ENCODE measurements around the gene MAMLD1.

MAMLD1 gene

DNA sequence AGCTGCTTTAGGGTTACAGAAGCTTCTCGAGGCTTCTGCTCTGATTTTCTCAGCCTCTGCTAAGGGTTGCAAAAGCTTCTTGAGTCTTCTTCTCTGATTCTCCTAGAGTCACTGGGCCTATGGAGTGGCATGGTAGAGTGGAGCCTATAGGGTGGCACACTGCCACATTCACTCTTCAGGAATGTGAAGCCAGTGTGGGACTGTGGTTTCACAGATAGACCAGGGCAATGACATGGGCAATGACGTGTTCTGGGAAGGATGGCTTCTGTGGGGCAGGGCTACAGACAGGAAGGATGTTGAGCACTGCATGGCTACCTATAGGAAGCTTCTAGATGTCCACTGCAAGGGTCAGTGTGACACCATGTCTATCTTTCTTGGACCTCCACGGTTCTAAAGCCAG lies 11.0 kb upstream of the MAMLD1 start:
- Histone ChIP-seq H3K4me1 (ENCODE audit: control insufficient read depth, insufficient read depth, low read length) (peaks cover 25% of the 10 kb centered on the region), H3K9me3 (ENCODE audit: control insufficient read depth, insufficient read depth, low read depth, low read length) (peaks cover 2% of the 10 kb centered on the region; the same call in 1 of the 2 replicates), H3K4me3 (ENCODE audit: low read depth, low read length) (no peak overlapping the region), H3K27me3 (ENCODE audit: control insufficient read depth, insufficient read depth, low read length) (peaks cover 57% of the 10 kb centered on the region), H3K27ac (ENCODE audit: low read depth, low read length) (no peak overlapping the region), H3K9ac (ENCODE audit: low read length) (no peak overlapping the region), H3K36me3 (ENCODE audit: control insufficient read depth, insufficient read depth, low read length) (no peaks in the 10 kb centered on the region)

DNA sequence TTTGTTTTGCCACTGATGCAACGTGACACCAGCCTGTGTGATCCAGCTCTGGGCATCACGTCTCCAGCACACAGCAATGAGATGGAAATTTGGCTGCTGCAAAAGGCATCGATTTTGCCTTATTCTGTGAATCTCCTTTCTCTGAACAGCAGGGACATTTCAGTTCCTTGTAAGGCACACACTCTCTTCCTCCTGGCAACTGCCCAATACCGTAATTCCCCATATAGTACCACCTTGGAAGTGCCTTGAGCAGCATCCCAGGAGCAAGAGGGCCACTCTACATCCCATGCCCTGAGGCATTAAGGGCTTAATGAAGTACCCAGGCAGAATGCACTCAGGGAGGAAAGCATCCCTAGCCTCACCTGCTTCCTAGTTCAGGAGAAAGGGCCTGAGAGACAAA lies 10.5 kb upstream of the MAMLD1 start:
- Histone ChIP-seq H3K4me1 (ENCODE audit: control insufficient read depth, insufficient read depth, low read length) (peaks cover 22% of the 10 kb centered on the region), H3K27me3 (ENCODE audit: control insufficient read depth, insufficient read depth, low read length) (peaks cover 58% of the 10 kb centered on the region)

DNA sequence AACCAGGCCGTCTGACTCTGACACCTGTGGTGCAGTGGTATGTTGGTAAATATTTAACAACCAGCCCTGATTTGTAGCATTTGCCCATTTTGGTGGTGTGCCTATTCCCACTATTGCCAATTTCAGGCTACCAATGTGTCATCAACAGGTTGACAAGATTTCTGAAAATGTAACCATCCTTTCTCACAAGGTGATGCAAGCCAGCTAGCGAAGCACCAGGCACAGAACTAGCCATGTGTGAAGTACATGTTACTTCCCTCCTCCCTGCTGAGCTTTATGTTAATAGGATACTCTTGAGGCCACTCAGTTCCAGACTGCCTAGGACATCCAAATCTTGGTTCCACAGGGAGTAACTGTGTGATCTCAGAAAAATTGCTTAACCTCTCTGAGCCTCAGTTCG lies 7.2 kb upstream of the MAMLD1 start:
- H3K27me3 ChIP-seq (ENCODE audit: control insufficient read depth, insufficient read depth, low read length): peaks cover 64% of the 10 kb centered on the region
- peaks cover 7% of the 10 kb centered on the region; the same call in 1 of the 2 replicates for H3K4me1 ChIP-seq (ENCODE audit: control insufficient read depth, insufficient read depth, low read length)
- no peak overlapping the region for H3K27ac ChIP-seq (ENCODE audit: low read depth, low read length)
- no peak overlapping the region for H3K9ac ChIP-seq (ENCODE audit: low read length)
- H3K4me3 ChIP-seq (ENCODE audit: low read depth, low read length): no peak overlapping the region
- H3K9me3 ChIP-seq (ENCODE audit: control insufficient read depth, insufficient read depth, low read depth, low read length): no peaks in the 10 kb centered on the region
- H3K36me3 ChIP-seq (ENCODE audit: control insufficient read depth, insufficient read depth, low read length): no peaks in the 10 kb centered on the region

More for the DNA sequence above, 10.5 kb upstream of the MAMLD1 start:
- H3K4me3 ChIP-seq (ENCODE audit: low read depth, low read length): no peak overlapping the region
- H3K9ac ChIP-seq (ENCODE audit: low read length): no peak overlapping the region
- no peaks in the 10 kb centered on the region for H3K36me3 ChIP-seq (ENCODE audit: control insufficient read depth, insufficient read depth, low read length)
- H3K27ac ChIP-seq (ENCODE audit: low read depth, low read length): no peak overlapping the region
- peaks cover 2% of the 10 kb centered on the region; the same call in 1 of the 2 replicates for H3K9me3 ChIP-seq (ENCODE audit: control insufficient read depth, insufficient read depth, low read depth, low read length)

DNA sequence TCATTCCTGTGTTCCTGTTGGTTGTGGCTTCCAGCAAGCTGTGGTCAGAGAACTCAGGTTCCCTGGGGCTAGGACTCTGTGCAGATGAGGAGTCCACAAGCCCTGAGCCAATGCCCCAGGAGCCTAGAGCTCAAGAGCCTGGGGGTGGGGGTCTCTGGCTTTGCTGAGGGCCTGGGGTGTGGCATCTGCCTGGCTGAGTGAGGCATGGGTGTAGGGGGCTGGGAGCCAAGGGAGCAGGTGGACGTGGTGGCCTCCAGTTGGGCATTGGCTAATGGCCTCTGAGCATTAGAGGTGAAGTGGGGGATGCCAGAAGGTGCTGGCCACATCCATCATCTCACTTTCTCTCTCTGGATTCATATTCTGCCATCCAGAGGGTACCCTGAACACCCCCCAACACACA lies 5.3 kb upstream of the MAMLD1 start:
- Histone ChIP-seq H3K9me3 (ENCODE audit: control insufficient read depth, insufficient read depth, low read depth, low read length) (no peaks in the 10 kb centered on the region), H3K27ac (ENCODE audit: low read depth, low read length) (no peak overlapping the region), H3K27me3 (ENCODE audit: control insufficient read depth, insufficient read depth, low read length) (peaks cover 78% of the 10 kb centered on the region), H3K36me3 (ENCODE audit: control insufficient read depth, insufficient read depth, low read length) (no peaks in the 10 kb centered on the region), H3K4me3 (ENCODE audit: low read depth, low read length) (no peak overlapping the region), H3K9ac (ENCODE audit: low read length) (no peak overlapping the region), H3K4me1 (ENCODE audit: control insufficient read depth, insufficient read depth, low read length) (peaks cover 4% of the 10 kb centered on the region; the same call in 1 of the 2 replicates)

DNA sequence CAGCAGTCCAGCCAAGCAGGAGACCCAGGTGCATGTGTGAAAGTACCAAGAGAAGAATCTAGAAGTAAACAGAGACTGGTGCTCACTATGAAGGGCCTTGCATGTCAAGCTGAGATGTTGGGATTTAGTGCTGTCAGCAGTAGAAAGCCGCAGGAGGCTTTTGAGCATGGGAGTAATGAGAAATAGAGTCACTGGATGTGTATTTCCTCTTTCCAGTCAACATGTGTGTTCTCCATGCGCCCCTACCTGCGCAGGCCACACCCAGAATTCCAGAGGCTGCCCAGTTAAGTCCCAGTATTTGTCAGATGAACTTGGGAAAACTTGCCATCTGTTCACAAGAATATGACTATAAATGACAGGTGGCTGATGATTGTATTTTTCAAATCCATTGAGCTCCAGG lies 4.5 kb upstream of the MAMLD1 start:
- H3K9me3 ChIP-seq (ENCODE audit: control insufficient read depth, insufficient read depth, low read depth, low read length): no peaks in the 10 kb centered on the region
- peaks cover 4% of the 10 kb centered on the region; the same call in 1 of the 2 replicates for H3K4me1 ChIP-seq (ENCODE audit: control insufficient read depth, insufficient read depth, low read length)
- H3K27ac ChIP-seq (ENCODE audit: low read depth, low read length): no peak overlapping the region
- H3K9ac ChIP-seq (ENCODE audit: low read length): no peak overlapping the region
- H3K27me3 ChIP-seq (ENCODE audit: control insufficient read depth, insufficient read depth, low read length): peaks cover 83% of the 10 kb centered on the region
- H3K4me3 ChIP-seq (ENCODE audit: low read depth, low read length): no peak overlapping the region
- no peaks in the 10 kb centered on the region for H3K36me3 ChIP-seq (ENCODE audit: control insufficient read depth, insufficient read depth, low read length)

DNA sequence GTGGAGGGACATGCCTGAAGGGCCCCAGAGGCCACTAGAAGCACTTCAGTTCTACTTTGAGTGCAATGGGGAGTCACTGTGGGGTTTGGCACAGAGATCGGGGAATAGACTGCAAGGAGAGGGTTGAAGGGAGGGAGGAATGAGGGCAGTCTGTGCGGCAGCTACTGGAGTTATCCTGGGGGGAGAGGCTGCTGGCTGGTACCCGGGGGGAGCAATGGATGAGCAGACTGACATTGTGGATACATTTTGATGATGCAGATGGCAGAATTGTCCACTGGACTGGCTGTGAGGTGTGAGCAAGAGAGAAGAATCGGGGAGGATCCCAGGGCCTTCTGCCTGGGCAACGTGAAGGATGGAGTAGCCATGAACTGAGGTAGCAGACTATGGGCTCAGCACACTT lies 2.8 kb upstream of the MAMLD1 start:
- Histone ChIP-seq H3K9ac (ENCODE audit: low read length) (no peak overlapping the region), H3K27ac (ENCODE audit: low read depth, low read length) (no peak overlapping the region), H3K4me3 (ENCODE audit: low read depth, low read length) (no peak overlapping the region), H3K9me3 (ENCODE audit: control insufficient read depth, insufficient read depth, low read depth, low read length) (no peaks in the 10 kb centered on the region), H3K36me3 (ENCODE audit: control insufficient read depth, insufficient read depth, low read length) (no peaks in the 10 kb centered on the region), H3K4me1 (ENCODE audit: control insufficient read depth, insufficient read depth, low read length) (peaks cover 7% of the 10 kb centered on the region; the same call in 1 of the 2 replicates), H3K27me3 (ENCODE audit: control insufficient read depth, insufficient read depth, low read length) (peaks cover 89% of the 10 kb centered on the region)

DNA sequence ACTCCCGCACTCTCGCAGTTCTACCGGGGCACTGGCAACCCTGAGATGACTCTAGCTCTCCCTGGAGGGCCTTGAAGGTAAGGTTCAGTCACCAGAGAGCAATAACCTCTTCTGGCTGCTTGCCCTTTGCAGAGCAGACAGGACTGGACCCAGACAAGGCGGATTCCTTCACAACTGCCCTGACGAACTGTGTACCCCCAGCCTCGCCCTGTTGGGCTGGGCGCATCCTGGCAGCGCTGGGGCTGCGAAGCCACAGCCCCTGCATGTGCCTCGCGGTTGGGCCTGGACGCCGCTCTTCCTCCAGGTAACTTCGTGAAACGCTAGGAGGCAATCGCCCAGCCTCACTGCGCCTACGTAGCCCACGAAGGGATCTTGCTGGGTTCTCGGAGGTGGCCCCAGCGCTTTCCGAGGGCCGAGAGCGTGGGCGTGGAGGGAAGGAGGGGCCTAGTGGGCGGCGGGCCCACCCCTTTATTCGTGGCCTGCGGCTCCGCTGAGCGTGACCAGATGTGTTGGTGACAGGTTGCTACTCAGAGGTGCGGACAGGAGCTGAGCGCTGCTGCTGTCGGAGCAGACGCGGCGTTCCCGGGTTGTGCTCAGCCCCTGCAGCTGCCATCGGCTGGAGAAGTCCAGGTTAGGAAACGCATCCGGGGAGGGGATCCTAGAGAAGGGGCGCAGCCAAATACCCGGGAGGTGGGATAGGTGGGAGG lies 1.9 kb upstream of the MAMLD1 start:
- H3K4me1 ChIP-seq (ENCODE audit: control insufficient read depth, insufficient read depth, low read length): peaks cover 8% of the 10 kb centered on the region
- H3K36me3 ChIP-seq (ENCODE audit: control insufficient read depth, insufficient read depth, low read length): no peaks in the 10 kb centered on the region
- peak overlapping the region; percentile 78 for H3K4me3 ChIP-seq (ENCODE audit: low read depth, low read length)
- H3K9ac ChIP-seq (ENCODE audit: low read length): no peak overlapping the region
- no peak overlapping the region for H3K27ac ChIP-seq (ENCODE audit: low read depth, low read length)
- H3K9me3 ChIP-seq (ENCODE audit: control insufficient read depth, insufficient read depth, low read depth, low read length): no peaks in the 10 kb centered on the region
- peaks cover 95% of the 10 kb centered on the region for H3K27me3 ChIP-seq (ENCODE audit: control insufficient read depth, insufficient read depth, low read length)

DNA sequence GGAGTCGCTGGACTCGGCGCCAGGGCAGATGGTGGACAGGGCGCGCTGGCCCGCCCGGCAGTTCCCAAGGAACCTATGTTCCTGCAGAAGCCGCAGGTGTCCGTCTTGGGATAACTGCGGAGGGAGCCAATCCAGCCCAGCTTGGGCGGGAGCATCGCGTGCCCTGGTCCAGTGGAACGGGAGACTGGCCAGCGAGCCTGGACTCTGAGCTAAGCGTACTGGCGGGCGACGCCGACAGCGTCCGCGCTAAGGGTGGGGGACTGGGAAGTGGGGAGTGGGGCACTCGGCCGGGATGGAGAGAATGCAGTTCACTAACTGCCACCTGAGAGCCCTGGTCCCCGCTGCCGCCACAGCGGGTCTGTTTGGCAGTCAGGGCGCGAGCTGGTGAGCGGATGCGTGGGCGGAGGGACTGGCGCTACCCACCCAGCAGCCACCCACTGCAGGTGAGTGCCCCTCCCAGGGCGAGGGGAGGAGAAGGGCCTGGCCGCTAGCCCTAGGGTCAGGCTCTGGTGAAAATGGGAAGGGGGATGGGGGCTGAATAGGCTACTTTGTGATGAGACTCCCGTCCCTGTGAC lies 1.3 kb upstream of the MAMLD1 start:
- Histone ChIP-seq H3K27ac (ENCODE audit: low read depth, low read length) (no peak overlapping the region), H3K4me3 (ENCODE audit: low read depth, low read length) (peak overlapping the region; percentile 78), H3K27me3 (ENCODE audit: control insufficient read depth, insufficient read depth, low read length) (peaks cover 97% of the 10 kb centered on the region), H3K9me3 (ENCODE audit: control insufficient read depth, insufficient read depth, low read depth, low read length) (no peaks in the 10 kb centered on the region), H3K36me3 (ENCODE audit: control insufficient read depth, insufficient read depth, low read length) (no peaks in the 10 kb centered on the region), H3K9ac (ENCODE audit: low read length) (peak overlapping the region; percentile 17), H3K4me1 (ENCODE audit: control insufficient read depth, insufficient read depth, low read length) (peaks cover 15% of the 10 kb centered on the region)

DNA sequence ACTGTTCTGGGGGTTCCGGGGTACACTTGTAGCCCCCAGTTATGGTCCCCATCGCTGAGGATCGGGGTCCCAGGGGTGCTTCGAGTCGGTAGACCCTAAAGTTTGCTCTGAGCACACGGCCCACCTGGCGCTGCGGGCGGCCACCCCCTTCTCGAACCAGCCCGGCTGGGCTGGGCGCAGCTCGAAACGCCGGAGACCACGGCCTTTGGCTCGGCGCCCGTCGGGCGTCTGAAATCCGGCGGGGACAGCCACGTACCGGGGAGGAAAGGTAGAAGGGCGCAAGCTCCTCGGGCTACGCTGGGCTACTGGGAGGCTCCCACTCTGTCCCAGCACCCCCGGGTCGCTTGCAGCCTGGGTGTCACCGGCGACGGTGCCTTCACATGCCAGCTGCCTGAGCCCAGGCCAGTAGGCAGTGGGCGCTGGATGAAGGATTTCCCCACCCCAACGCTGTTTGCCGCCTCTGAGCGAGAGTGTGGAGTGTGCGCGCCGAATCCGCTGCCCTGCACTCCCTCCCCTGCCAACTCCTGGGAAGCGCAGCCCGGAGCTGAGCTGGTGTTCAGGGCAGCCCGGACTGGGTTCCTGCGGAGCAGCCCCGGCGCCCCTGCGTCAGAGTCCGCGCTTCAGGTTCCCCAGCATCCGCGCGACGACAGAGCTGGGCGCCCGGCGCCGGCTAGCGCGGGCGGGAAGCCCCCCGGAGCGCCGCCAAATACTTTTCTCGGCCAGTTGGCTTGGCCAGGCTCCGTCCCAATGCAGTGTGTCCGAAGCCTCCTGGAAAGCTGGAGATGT lies 637 bp downstream of the MAMLD1 start:
- Histone ChIP-seq H3K27ac (ENCODE audit: low read depth, low read length) (no peak overlapping the region), H3K4me3 (ENCODE audit: low read depth, low read length) (peak overlapping the region; percentile 78), H3K27me3 (ENCODE audit: control insufficient read depth, insufficient read depth, low read length) (peaks cover 86% of the 10 kb centered on the region), H3K9ac (ENCODE audit: low read length) (peak overlapping the region; percentile 67), H3K4me1 (ENCODE audit: control insufficient read depth, insufficient read depth, low read length) (peaks cover 18% of the 10 kb centered on the region), H3K9me3 (ENCODE audit: control insufficient read depth, insufficient read depth, low read depth, low read length) (no peaks in the 10 kb centered on the region), H3K36me3 (ENCODE audit: control insufficient read depth, insufficient read depth, low read length) (no peaks in the 10 kb centered on the region)

DNA sequence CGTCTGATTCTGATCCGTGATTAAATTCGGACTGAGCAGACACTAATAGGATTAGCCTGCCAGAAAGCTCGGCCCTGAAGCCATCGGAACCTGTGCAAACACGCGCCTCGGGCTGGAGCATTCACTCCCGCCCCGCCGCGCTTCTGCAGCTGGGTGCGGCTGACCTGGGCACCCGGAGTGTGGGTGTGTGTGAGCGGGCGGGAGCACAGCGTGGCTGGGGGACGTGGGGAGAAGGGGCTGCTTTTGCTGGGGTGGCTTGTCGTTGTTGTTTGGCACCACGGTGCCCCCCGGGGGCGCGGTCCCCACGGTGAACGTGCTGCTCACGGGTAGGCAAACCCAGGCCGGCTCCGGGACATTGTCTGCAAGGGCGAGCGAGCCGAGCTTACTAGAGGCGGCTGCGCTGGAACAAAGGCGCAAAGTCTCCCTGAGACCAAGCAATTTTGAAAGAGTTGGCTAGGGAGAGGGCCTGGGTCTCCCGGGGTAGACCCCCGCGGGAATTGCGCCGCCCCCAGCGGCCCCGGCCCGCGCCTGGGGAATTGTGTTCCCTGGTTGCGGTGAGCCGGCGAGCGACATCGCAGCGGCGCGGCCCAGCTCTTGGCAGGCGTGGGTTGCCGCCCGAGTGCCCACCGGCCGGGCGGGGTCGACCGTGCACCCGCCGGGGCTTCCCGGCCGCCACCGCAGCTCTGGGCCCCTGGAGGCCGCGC lies 1.4 kb downstream of the MAMLD1 start:
- H3K4me3 ChIP-seq (ENCODE audit: low read depth, low read length): peak overlapping the region; percentile 78
- no peaks in the 10 kb centered on the region for H3K36me3 ChIP-seq (ENCODE audit: control insufficient read depth, insufficient read depth, low read length)
- H3K27me3 ChIP-seq (ENCODE audit: control insufficient read depth, insufficient read depth, low read length): peaks cover 79% of the 10 kb centered on the region
- peak overlapping the region; percentile 67 for H3K9ac ChIP-seq (ENCODE audit: low read length)
- no peaks in the 10 kb centered on the region for H3K9me3 ChIP-seq (ENCODE audit: control insufficient read depth, insufficient read depth, low read depth, low read length)
- no peak overlapping the region for H3K27ac ChIP-seq (ENCODE audit: low read depth, low read length)
- peaks cover 18% of the 10 kb centered on the region for H3K4me1 ChIP-seq (ENCODE audit: control insufficient read depth, insufficient read depth, low read length)

Data from HUES6 (cell line).